HEK293 (cell line): ENCODE results near the gene PLCL1.

Experiments
- HIC1 ChIP-seq: fragments of 450-650 bp; formaldehyde crosslinking; IDR thresholded peaks from 2 replicates; pipeline ENCODE4 v1.5.1; 2016; ENCODE audit warnings: missing biosample characterization, missing genetic modification characterization
- PRDM1 ChIP-seq: fragments of 450-650 bp; formaldehyde crosslinking; IDR thresholded peaks from 2 replicates; pipeline ENCODE4; 2016; ENCODE audit warnings: missing biosample characterization, missing genetic modification characterization
- ZNF514 ChIP-seq: fragments of 450-650 bp; formaldehyde crosslinking; IDR thresholded peaks from 2 replicates; pipeline ENCODE4 v1.5.1; 2016; ENCODE audit warnings: missing biosample characterization, missing genetic modification characterization
- ZXDB ChIP-seq: fragments of 450-650 bp; formaldehyde crosslinking; IDR thresholded peaks from 2 replicates; pipeline ENCODE4 v1.5.1; 2016; ENCODE audit warnings: missing biosample characterization, missing genetic modification characterization
- TF ChIP-seq, protein P1 (sequence below): fragments of 450-650 bp; formaldehyde crosslinking; IDR thresholded peaks from 2 replicates; pipeline ENCODE4 v1.5.1; 2016; ENCODE audit warnings: missing biosample characterization, missing genetic modification characterization

DNA sequence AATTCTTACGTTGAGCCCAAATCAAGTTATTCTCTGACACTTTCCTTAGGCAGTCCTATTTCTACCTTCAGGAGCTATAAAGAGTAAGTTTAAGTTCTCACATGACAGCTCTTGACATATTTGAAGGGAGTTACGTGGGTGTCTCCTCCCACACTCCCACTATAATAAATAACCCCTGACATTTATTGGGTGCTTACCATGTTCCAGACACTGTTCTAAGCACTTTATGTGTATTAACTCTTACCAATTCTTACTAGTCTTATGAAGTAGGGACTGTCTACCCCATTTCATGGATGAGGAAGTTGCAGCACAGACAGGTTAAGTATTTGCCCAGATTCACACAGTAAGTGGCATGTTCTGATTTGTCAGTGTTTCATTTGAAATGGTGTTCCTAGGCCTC is 17.9 kb downstream of the PLCL1 start:
- TF ChIP-seq HIC1 (tag by site-specific recombination) (no peak), PRDM1 (no peak), ZNF514 (tag by site-specific recombination) (no peak), ZXDB (no peak)
- TF ChIP-seq, protein P1, sequence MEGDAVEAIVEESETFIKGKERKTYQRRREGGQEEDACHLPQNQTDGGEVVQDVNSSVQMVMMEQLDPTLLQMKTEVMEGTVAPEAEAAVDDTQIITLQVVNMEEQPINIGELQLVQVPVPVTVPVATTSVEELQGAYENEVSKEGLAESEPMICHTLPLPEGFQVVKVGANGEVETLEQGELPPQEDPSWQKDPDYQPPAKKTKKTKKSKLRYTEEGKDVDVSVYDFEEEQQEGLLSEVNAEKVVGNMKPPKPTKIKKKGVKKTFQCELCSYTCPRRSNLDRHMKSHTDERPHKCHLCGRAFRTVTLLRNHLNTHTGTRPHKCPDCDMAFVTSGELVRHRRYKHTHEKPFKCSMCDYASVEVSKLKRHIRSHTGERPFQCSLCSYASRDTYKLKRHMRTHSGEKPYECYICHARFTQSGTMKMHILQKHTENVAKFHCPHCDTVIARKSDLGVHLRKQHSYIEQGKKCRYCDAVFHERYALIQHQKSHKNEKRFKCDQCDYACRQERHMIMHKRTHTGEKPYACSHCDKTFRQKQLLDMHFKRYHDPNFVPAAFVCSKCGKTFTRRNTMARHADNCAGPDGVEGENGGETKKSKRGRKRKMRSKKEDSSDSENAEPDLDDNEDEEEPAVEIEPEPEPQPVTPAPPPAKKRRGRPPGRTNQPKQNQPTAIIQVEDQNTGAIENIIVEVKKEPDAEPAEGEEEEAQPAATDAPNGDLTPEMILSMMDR (tag by site-specific recombination), result no peak
